ENCODE measurements around the gene ASTN2. TPM values are rescaled to one million over a fixed set of nuclear protein-coding genes. Genes with fewer than 3 reads are reported as not detected.

ASTN2 gene
- polyA plus RNA-seq, 1 experiment = 12.8 TPM

DNA sequence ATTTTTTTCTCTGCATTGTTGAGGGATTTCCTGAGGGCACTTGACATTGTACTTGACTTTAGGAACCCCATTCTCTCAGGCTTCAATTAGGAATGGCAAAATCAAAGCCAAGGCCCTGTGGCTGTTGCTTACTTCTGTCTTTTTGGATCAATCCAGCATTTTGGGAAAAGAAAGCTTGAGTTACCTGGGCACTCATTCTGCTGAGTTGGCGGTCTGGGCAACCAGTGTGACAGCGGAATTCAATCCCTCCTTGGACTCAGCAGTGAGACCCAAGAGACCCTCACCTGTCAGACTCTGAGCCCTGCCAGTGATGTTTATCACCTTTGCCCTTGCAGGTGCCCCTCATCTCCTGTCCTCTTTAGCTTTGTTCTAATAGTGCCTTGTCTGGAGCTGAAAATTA is 1036.0 kb downstream of the ASTN2 start:
- Histone ChIP-seq H3K36me3 (ENCODE audit: control insufficient read depth, insufficient read depth, low read length) (peaks cover 17% of the 10 kb centered on the region), H3K4me3 (ENCODE audit: low read depth, low read length) (no peak overlapping the region), H3K27me3 (ENCODE audit: control insufficient read depth, insufficient read depth, low read length) (no peaks in the 10 kb centered on the region)
- DNase-seq (ENCODE audit: low read depth) = no peak
- TF ChIP-seq, protein P1, sequence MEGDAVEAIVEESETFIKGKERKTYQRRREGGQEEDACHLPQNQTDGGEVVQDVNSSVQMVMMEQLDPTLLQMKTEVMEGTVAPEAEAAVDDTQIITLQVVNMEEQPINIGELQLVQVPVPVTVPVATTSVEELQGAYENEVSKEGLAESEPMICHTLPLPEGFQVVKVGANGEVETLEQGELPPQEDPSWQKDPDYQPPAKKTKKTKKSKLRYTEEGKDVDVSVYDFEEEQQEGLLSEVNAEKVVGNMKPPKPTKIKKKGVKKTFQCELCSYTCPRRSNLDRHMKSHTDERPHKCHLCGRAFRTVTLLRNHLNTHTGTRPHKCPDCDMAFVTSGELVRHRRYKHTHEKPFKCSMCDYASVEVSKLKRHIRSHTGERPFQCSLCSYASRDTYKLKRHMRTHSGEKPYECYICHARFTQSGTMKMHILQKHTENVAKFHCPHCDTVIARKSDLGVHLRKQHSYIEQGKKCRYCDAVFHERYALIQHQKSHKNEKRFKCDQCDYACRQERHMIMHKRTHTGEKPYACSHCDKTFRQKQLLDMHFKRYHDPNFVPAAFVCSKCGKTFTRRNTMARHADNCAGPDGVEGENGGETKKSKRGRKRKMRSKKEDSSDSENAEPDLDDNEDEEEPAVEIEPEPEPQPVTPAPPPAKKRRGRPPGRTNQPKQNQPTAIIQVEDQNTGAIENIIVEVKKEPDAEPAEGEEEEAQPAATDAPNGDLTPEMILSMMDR (IDR thresholded peaks at IDR 0.05; ENCODE audit: insufficient read depth, low read depth, low read length) = no peak
- ChIA-PET POLR2A (no interaction called here), CTCF (interaction anchor here (0.9 to 1.3 kb wide), 2 partner anchors 113 to 193 kb away, joined by 3 read pairs; no protein-coding TSS in a partner anchor)

DNA sequence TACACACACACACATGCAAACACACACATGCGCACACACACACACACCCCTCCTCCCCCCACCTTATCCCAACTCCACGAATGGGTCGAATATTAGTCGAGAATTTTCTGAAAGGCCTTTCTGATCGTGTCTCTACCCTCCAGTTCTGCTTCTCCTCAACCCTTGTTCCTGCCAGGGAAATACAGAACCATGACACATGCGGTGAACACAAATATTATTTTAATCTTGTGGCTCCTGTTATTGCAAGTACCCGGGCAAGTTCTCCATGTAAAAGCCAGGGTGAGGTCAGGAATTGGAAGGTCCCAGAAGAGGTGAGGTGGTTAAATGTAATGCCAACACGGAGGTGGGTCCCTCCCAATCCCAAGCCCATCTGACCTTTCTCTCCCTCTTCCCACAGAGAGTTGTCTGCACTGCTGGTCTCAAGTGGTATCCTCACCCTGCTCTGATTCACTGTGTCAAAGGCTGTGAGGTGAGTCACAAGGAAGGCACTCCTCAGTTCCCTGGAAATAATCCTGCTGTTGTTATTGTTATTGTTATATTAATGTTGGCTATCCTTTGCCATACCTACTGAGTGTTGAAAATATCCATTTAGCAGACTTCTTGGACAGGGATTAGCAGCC is 1037.6 kb downstream of the ASTN2 start:
- no peak for DNase-seq (ENCODE audit: low read depth)
- CTCF ChIA-PET = no interaction called here
- Histone ChIP-seq H3K36me3 (ENCODE audit: control insufficient read depth, insufficient read depth, low read length) (peaks cover 19% of the 10 kb centered on the region), H3K4me3 (ENCODE audit: low read depth, low read length) (no peak overlapping the region), H3K27me3 (ENCODE audit: control insufficient read depth, insufficient read depth, low read length) (no peaks in the 10 kb centered on the region)
- TF ChIP-seq, protein P1 (IDR thresholded peaks at IDR 0.05; ENCODE audit: insufficient read depth, low read depth, low read length) = no peak
- POLR2A ChIA-PET = no interaction called here

Small RNA genes lying within 50 kb of the gene (small RNA-seq; reads per million reads assigned to genes)
- gene SNORA70C (ENCODE audit: insufficient read length, low read depth, low replicate concordance) = not detected
